Stimulated activated naive B cell treated with anti-CD40 and anti-IgM and Interleukin-4, amounts not matched to agents 10 μg/mL and 1 μg/mL and 100 μg/mL, for 72 hours (primary cell): Measurements from ENCODE around the gene SP3.

Source experiments
- ATAC-seq, 2 donors: fragments of 150-1000 bp; cut with Tn5 transposase; replicated peaks; 2 replicates each; pipeline ENCODE4 v1.10.0; 2021; ENCODE audit warnings: moderate library complexity in 1 of 2
- DNase-seq: peaks from one replicate; pipeline ENCODE4 v3.0.0; 2021
- H3K27ac Mint-ChIP-seq: one replicate; pipeline ENCODE4 v1.8.0; 2022; ENCODE audit warnings: mild to moderate bottlenecking, mixed read lengths
- H3K27me3 Mint-ChIP-seq, 2 donors: one replicate each; pipeline ENCODE4 v1.8.0; 2022; ENCODE audit warnings: mixed read lengths in 2 of 2
- H3K36me3 Mint-ChIP-seq, 2 donors: one replicate each; pipeline ENCODE4 v1.8.0; 2022; ENCODE audit warnings: mixed read lengths in 2 of 2, mild to moderate bottlenecking in 1 of 2
- H3K4me1 Mint-ChIP-seq, 2 donors: one replicate each; pipeline ENCODE4 v1.8.0; 2022; ENCODE audit warnings: mixed read lengths in 2 of 2, mild to moderate bottlenecking in 1 of 2
- H3K4me3 Mint-ChIP-seq, 2 donors: one replicate each; pipeline ENCODE4 v1.8.0; 2022; ENCODE audit warnings: mild to moderate bottlenecking in 2 of 2, mixed read lengths in 2 of 2, moderate library complexity in 1 of 2
- H3K9me3 Mint-ChIP-seq, 2 donors: one replicate each; pipeline ENCODE4 v1.8.0; 2022; ENCODE audit warnings: mixed read lengths in 2 of 2, mild to moderate bottlenecking in 1 of 2

The SP3 gene

GRCh38 chr2:173868406-173868805 lies 96.8 kb downstream of the SP3 start:
- ATAC-seq (no peak), DNase-seq (no peak)
- Mint-ChIP-seq H3K27me3 (peaks cover 24 to 47% of the 10 kb centered on the region in 2 donors), H3K4me1 (peaks cover 25 to 27% of the 10 kb centered on the region in 2 donors), H3K4me3 (no peak overlapping the region), H3K9me3 (no peaks in the 10 kb centered on the region), H3K27ac (no peak overlapping the region), H3K36me3 (no peaks in the 10 kb centered on the region)

GRCh38 chr2:173866874-173867618 lies 98.1 kb downstream of the SP3 start:
- Mint-ChIP-seq H3K4me3 (no peak overlapping the region), H3K27ac (no peak overlapping the region), H3K27me3 (peaks cover 22 to 41% of the 10 kb centered on the region in 2 donors), H3K9me3 (no peaks in the 10 kb centered on the region), H3K36me3 (no peaks in the 10 kb centered on the region), H3K4me1 (peaks cover 22 to 23% of the 10 kb centered on the region in 2 donors)
- DNase-seq (no peak), ATAC-seq (no peak)

DNA sequence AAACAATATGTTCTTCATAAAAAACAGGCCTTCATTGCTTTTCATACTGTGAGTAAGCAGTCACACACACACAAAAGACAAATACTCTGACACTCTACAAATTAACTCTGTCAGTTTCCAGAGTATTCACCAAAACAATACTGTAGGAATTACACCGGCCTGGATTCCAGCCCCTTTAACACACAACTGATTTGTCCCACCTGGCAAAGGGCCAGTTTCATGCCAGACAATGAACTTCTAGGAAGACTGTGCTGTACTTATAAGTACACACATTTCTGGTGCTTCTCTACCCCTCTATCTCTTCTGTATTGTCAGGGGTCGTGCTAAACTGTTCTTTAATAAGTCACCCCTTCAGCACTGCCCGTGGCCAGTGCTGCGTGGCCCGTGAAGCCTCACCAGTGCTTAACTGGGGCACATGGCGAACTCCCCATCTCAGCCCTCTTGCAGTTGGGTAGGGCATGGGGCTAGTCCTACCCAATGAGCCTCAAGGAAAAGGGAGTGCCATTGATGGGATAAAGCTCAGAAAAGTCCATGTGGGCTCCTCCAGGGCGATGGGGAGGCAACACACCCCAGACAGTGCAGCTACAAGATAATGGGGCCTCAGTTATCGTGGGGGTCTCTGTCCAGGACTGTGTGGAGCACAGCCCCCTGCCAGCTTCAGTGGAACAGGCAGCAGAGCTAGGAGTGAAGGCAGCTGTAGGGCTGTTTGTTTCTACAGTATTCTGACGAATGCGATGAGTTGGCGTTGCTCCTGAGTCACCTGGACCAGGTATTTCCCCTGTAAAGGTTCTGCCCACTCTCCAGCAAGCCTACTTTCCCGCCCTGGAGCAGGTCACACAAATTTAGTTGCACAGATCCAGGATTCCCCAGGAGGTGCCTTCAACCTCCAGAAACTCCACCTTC lies 99.0 kb downstream of the SP3 start:
- Mint-ChIP-seq H3K27ac (no peak overlapping the region), H3K27me3 (peaks cover 18 to 34% of the 10 kb centered on the region in 2 donors), H3K36me3 (no peaks in the 10 kb centered on the region), H3K9me3 (no peaks in the 10 kb centered on the region), H3K4me3 (no peak overlapping the region), H3K4me1 (peaks cover 22 to 23% of the 10 kb centered on the region in 2 donors)
- no peak for ATAC-seq
- DNase-seq: no peak

- peaks cover 14 to 18% of the 10 kb centered on the region in 2 donors for H3K4me1 Mint-ChIP-seq
- H3K4me3 Mint-ChIP-seq: no peak overlapping the region
- no peaks in the 10 kb centered on the region for H3K9me3 Mint-ChIP-seq
- ATAC-seq (no peak), DNase-seq (no peak)
- no peak overlapping the region for H3K27ac Mint-ChIP-seq
- no peaks in the 10 kb centered on the region for H3K36me3 Mint-ChIP-seq
- peaks cover 11 to 46% of the 10 kb centered on the region in 2 donors for H3K27me3 Mint-ChIP-seq
Measured at GRCh38 chr2:173862612-173863217, 102.5 kb downstream of the SP3 start.

DNA sequence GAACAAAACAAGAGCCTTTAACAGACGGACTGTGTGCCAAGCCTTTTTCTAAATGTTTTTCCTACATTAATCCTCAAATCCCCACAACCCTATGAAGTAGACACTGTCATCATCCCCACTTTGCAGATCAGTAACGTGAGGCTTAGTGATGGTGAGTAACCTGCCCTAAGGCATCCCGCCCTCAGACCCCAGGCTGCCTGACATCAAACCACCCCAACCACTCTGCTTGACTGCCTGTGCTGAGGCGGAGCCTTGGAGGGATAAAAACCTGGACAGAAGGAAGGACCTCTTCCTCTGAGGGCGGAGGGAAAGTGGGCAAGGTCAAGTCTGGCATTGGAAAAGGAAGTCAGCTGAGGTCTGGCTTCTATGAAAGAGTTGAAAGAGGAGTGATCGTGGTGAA lies 104.6 kb downstream of the SP3 start:
- Mint-ChIP-seq H3K4me3 (no peak overlapping the region), H3K27me3 (peaks cover 5 to 26% of the 10 kb centered on the region in 2 donors), H3K9me3 (no peaks in the 10 kb centered on the region), H3K27ac (no peak overlapping the region), H3K4me1 (peaks cover 14 to 18% of the 10 kb centered on the region in 2 donors), H3K36me3 (no peaks in the 10 kb centered on the region)
- DNase-seq (no peak), ATAC-seq (no peak)

DNA sequence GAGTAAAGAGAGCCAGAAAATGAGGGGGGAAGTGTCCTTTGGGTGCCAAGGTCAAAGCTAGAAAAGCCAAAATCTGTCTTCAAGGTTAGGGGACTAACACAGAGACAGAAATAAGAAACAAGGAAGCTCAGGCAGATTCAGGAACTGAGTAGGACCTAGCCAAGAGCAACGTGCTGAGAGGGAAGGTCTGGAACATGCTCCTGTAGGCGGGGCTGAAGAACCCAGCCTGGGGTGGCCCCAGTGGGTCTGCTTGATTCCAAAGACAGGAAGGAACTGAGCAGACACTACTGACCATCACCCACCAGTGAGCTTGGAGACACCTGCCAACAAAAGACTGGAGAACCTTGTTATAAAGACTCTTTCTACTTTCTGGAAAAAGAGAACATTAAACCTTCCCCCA lies 105.1 kb downstream of the SP3 start:
- Mint-ChIP-seq H3K27me3 (peaks cover 5 to 26% of the 10 kb centered on the region in 2 donors), H3K4me3 (no peak overlapping the region), H3K4me1 (peaks cover 14 to 18% of the 10 kb centered on the region in 2 donors), H3K36me3 (no peaks in the 10 kb centered on the region), H3K27ac (no peak overlapping the region), H3K9me3 (no peaks in the 10 kb centered on the region)
- ATAC-seq (peak in 1 of 2 donors; percentile 63), DNase-seq (no peak)

- no peak overlapping the region for H3K4me3 Mint-ChIP-seq
- peak; percentile 6 for DNase-seq
- H3K4me1 Mint-ChIP-seq: peaks cover 14 to 15% of the 10 kb centered on the region in 2 donors
- peaks cover 5 to 22% of the 10 kb centered on the region in 2 donors for H3K27me3 Mint-ChIP-seq
- H3K27ac Mint-ChIP-seq: peak overlapping the region; percentile 7
- peak; percentile 49 to 91 for ATAC-seq
- no peaks in the 10 kb centered on the region for H3K9me3 Mint-ChIP-seq
- H3K36me3 Mint-ChIP-seq: no peaks in the 10 kb centered on the region
Measured at GRCh38 chr2:173858291-173858731, 106.9 kb downstream of the SP3 start.
